ENCODE results near the gene ZNF592. TPM values are rescaled to one million over a fixed set of nuclear protein-coding genes. Genes with fewer than 3 reads are reported as not detected.

ZNF592 gene
- total and polyA plus RNA-seq, 2 of the 13 experiments (the other 11 are each of a cell fraction or from before 2014, with no cell fraction given) = 8.2 to 9.8 TPM

- TF ChIP-seq BRF2 (CRISPR knock-in tag; IDR thresholded peaks at IDR 0.05) = no peak
- TF ChIP-seq ZSCAN21 (CRISPR knock-in tag; IDR thresholded peaks at IDR 0.05; ENCODE audit: borderline replicate concordance) = no peak
- no peak for TF ChIP-seq HDAC2 (CRISPR knock-in tag; IDR thresholded peaks at IDR 0.05)
Observed at GRCh38 chr15:84805221-84805620, 56.8 kb downstream of the ZNF592 start (continued).

- TF ChIP-seq TRIM22 (IDR thresholded peaks at IDR 0.05) = no peak
- TF ChIP-seq DMAP1 (CRISPR knock-in tag; IDR thresholded peaks at IDR 0.05) = no peak
- TF ChIP-seq IKZF4 (CRISPR knock-in tag; IDR thresholded peaks at IDR 0.05; ENCODE audit: borderline replicate concordance, low read depth, not compliant biosample characterization) = no peak
- no peak for TF ChIP-seq ZNF253 (CRISPR knock-in tag; IDR thresholded peaks at IDR 0.05; ENCODE audit: borderline replicate concordance)
- no peak for TF ChIP-seq ZNF33A (CRISPR knock-in tag; IDR thresholded peaks at IDR 0.05; ENCODE audit: borderline replicate concordance)
- TF ChIP-seq SALL1 (CRISPR knock-in tag; IDR thresholded peaks at IDR 0.05) = no peak
- TF ChIP-seq ZBTB8A (CRISPR knock-in tag; IDR thresholded peaks at IDR 0.05; ENCODE audit: borderline replicate concordance, low read depth) = no peak
- Histone ChIP-seq H4K20me1 (ENCODE audit: insufficient read depth, low read length) (no peaks in the 10 kb centered on the region), H3K27ac (ENCODE audit: extremely low read length, insufficient read depth, low read length) (no peak overlapping the region), H3K9me3 (ENCODE audit: low read length) (no peaks in the 10 kb centered on the region), H3K27me3 (ENCODE audit: control insufficient read depth in 1 of 2, insufficient read depth in 2 of 2, low read length in 2 of 2) (no peaks in the 10 kb centered on the region), H3K79me2 (ENCODE audit: insufficient read depth, low read length) (no peaks in the 10 kb centered on the region), H3K9ac (ENCODE audit: insufficient read depth, low read depth, low read length) (no peak overlapping the region), H2AFZ (ENCODE audit: low read length) (no peak overlapping the region), H3K4me2 (ENCODE audit: low read depth, low read length) (no peak overlapping the region), H3K4me1 (ENCODE audit: insufficient read depth, low read length) (peaks cover 6% of the 10 kb centered on the region; the same call in 1 of the 2 replicates), H3K4me3 (replicated peaks in 1 of 3; ENCODE audit: insufficient read depth in 1 of 3, low read depth in 2 of 3, low read length in 3 of 3) (no peak overlapping the region), H3K36me3 (replicated peaks in 1 of 2; ENCODE audit: control insufficient read depth in 1 of 2, insufficient read depth in 2 of 2, low read length in 2 of 2) (peaks cover 4 to 18% of the 10 kb centered on the region in 2 experiments; a peak in 2 of 5 replicates)
- ChIA-PET POLR2A (no interaction called here), CTCF (ENCODE audit: low intra/inter-chr PET ratio, low total read pairs) (no interaction called here)
- ATAC-seq (no peak), FAIRE-seq (no peak), DNase-seq (ENCODE audit: low spot score) (no peak)
- no TSS peak for BruUV-seq (replicated peaks)
- 98% methylated on average over 3 of the region's 3 CpGs for WGBS (ENCODE audit: low lambda C conversion rate)
- in situ Hi-C loops (cut with HindIII; ENCODE audit: extremely low pct_ligation_motif_present, low pct_unique_long_range_greater_than_20kb) = no loop called here
- intact Hi-C loops (cut with micrococcal nuclease; ENCODE audit: unreplicated experiment) = no loop called here
Observed at GRCh38 chr15:84807228-84807627, 58.8 kb downstream of the ZNF592 start.
